ENCODE measurements around the gene FTL. TPM values are rescaled to one million over a fixed set of nuclear protein-coding genes. Genes with fewer than 3 reads are reported as not detected.

FTL gene
- total RNA-seq, 4 donors from 2014 or later = 472 to 2,968 (median 1,570) TPM

- DNase-seq = no peak
- Histone ChIP-seq H3K27me3 (no peaks in the 10 kb centered on the region), H3K9me3 (no peaks in the 10 kb centered on the region), H3K36me3 (no peaks in the 10 kb centered on the region), H3K27ac (no peak overlapping the region), H3K4me3 (no peak overlapping the region), H3K4me1 (peaks cover 0 to 4% of the 10 kb centered on the region in 2 donors)
- intact Hi-C loops (cut with DNase I; ENCODE audit: low total_unique reads) = loop anchor here (10.0 kb wide), 1 partner anchor 308 kb away; the partner anchor contains the start of gene CA11
- TF ChIP-seq POLR2A (IDR thresholded peaks at IDR 0.05) (no peak), CTCF (IDR thresholded peaks at IDR 0.05) (no peak)
Measured at GRCh38 chr19:48953141-48953540, 12.0 kb upstream of the FTL start.

- no peaks in the 10 kb centered on the region for H3K27me3 ChIP-seq
- H3K36me3 ChIP-seq = no peaks in the 10 kb centered on the region
- peaks cover 0 to 4% of the 10 kb centered on the region in 2 donors for H3K4me1 ChIP-seq
- H3K27ac ChIP-seq = peak overlapping the region; percentile 76 to 83
- peak overlapping the region; percentile 63 for H3K4me3 ChIP-seq
- no peaks in the 10 kb centered on the region for H3K9me3 ChIP-seq
- DNase-seq = peak in 1 of 2 donors; percentile 30
- no peak for TF ChIP-seq CTCF (IDR thresholded peaks at IDR 0.05)
- no peak for TF ChIP-seq POLR2A (IDR thresholded peaks at IDR 0.05)
- intact Hi-C loops (cut with DNase I; ENCODE audit: low total_unique reads) = loop anchor here (10.0 kb wide), 1 partner anchor 309 kb away; the partner anchor contains the start of gene CA11
Measured at GRCh38 chr19:48953990-48954594, 11.0 kb upstream of the FTL start.

- no peaks in the 10 kb centered on the region for H3K9me3 ChIP-seq
- peak; percentile 94 to 96 for DNase-seq
- H3K4me3 ChIP-seq = peak within 1 kb of the TSS; percentile 63
- no peaks in the 10 kb centered on the region for H3K36me3 ChIP-seq
- H3K27me3 ChIP-seq = no peaks in the 10 kb centered on the region
- H3K4me1 ChIP-seq = peaks cover 0 to 4% of the 10 kb centered on the region in 2 donors
- intact Hi-C loops (cut with DNase I; ENCODE audit: low total_unique reads) = loop anchor here (10.0 kb wide), 1 partner anchor 310 kb away; the partner anchor contains the start of gene CA11
- H3K27ac ChIP-seq = peak within 1 kb of the TSS; percentile 76 to 83
- TF ChIP-seq POLR2A (IDR thresholded peaks at IDR 0.05) (peak; percentile 85 to 86), CTCF (IDR thresholded peaks at IDR 0.05) (peak in 1 of 4 experiments; percentile 43)
Measured at GRCh38 chr19:48954595-48955307, 10.4 kb upstream of the FTL start, which contains the start of gene BAX. TSS of gene BAX (plus strand) at chr19:48954875. CDS start at chr19:48954929, 54 bp downstream.

- peak overlapping the region; percentile 76 to 83 for H3K27ac ChIP-seq
- no peaks in the 10 kb centered on the region for H3K9me3 ChIP-seq
- intact Hi-C loops (cut with DNase I; ENCODE audit: low total_unique reads) = loop anchor here (10.0 kb wide), 1 partner anchor 311 kb away; the partner anchor contains the start of gene CA11
- H3K27me3 ChIP-seq = no peaks in the 10 kb centered on the region
- H3K4me3 ChIP-seq = peak overlapping the region; percentile 63
- no peaks in the 10 kb centered on the region for H3K36me3 ChIP-seq
- DNase-seq = no peak
- TF ChIP-seq POLR2A (IDR thresholded peaks at IDR 0.05) = no peak
- no peak for TF ChIP-seq CTCF (IDR thresholded peaks at IDR 0.05)
- peaks cover 0 to 4% of the 10 kb centered on the region in 2 donors for H3K4me1 ChIP-seq
Measured at GRCh38 chr19:48955308-48955958, 9.7 kb upstream of the FTL start.

All from uterus (tissue), 4 donors.